GM18517 (cell line): Measurements from ENCODE around the gene ITGA1.
A peak's percentile ranks its signal among the peaks of the same experiment; 100 is the strongest.
"Not testable (repeated sequence)": the region's sequence is repeated elsewhere in the genome, so short reads cannot be mapped to it uniquely, and the experiment has no call there.

Experiments
- ATAC-seq: cut with Tn5 transposase; IDR thresholded peaks from one replicate; pipeline ENCODE4 v1.9.1; 2021; ENCODE audit warnings: mild to moderate bottlenecking, moderate library complexity; ENCODE audit not compliant: unreplicated experiment

ITGA1 gene

DNA sequence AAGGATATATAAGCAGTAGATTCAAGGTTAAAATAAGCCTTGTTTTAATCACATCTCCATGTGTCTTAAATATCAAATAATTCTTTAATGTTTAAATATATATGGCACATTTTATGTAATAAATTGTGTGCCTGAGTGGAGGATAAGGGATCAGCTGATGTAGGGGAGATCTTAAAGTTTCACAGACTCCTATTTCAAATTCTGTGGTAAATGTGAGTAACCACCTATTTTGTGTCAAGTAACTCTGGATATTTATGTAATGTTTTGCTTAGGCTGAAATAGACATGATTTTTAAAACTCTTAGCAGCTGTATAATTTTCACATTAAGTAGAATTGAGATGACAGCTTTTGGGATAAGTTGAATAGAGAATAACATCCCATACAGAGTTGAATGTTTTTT lies 160.1 kb downstream of the ITGA1 start:
- no peak for ATAC-seq

DNA sequence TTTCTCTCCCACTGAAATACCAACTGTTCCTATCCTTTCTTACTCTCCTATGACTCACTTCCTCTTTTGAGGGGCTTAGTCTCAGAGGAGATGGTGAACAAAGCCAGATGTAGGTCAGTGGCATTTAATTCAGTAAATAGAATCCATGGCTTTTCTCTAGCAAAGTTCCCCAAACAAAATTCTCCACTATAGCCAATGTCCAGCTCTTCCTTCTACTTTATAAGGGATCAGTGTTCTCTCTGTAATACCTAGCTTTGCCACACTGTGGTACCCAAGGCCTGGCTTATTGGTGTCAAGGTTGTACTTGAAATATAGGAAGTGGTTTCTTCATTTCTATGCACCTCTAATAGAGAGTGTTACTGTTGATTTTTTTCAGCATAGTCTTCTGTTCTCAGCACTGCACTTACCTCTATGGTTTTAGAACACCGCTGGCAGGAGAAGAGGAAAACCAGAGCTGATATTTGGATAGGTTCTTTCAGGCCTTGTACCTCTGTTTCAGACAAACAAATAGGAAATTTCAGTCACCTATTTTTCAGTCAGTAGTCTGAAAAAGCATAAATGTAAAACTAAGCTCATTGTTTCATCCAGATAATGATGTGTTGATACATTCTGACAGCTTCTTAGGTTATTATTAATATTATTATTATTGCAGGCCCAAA lies 160.8 kb downstream of the ITGA1 start:
- ATAC-seq, result peak; percentile 99

DNA sequence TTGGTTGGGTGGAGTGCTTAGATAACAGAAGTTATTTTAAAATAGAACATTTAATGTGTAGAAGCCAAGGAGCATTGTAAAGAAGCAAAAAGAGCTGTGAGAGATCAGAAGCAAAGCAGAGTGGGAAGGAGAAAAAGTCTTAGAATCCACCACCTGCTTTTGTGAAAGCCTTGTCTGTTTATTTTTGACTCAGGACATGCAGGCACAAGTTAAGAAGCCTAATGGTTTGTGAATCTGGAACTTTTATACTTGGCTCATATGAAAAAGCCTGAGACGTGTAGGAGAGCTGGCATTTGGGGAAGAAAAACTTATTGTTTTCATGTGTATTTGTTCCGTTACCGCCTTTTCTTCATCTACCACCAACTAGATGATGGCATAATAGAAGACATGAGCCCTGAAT lies 163.0 kb downstream of the ITGA1 start:
- no peak for ATAC-seq

DNA sequence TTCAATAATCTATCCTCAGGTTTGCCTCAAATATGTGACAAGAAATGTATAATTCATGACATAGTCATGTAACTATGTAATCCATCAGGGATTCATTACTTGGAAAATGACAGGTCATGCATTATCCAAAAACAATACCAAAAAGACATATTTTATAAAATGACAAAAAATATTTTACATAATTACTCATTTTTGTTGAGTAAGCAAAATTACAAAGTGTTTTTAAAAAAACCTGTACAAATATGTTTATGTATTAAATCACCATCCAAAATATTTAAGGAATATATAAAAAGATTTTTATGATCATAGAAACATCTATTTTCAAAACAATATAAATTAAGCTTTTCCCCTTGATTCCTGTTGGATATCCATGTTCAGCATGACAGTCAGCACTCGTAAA lies 164.8 kb downstream of the ITGA1 start:
- no peak for ATAC-seq

DNA sequence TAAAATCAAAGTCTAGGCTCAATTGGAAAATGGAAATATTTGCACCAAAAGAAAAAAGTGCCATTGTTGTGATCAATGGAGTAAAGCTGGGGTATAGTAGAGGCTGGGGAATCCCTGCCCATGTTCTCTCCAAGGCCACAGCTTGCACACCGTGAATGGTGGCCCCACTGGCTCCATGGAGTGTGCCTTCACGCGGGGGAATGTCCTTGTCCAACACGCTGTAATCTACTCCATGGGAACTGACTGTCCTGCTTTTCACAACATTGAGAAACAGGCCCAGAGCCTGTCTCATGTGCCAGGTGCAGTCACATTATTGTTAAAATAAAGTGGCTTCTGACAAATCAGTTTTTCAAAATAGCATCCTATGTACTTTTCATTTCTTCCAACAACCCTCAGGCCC lies 168.3 kb downstream of the ITGA1 start:
- no peak for ATAC-seq

DNA sequence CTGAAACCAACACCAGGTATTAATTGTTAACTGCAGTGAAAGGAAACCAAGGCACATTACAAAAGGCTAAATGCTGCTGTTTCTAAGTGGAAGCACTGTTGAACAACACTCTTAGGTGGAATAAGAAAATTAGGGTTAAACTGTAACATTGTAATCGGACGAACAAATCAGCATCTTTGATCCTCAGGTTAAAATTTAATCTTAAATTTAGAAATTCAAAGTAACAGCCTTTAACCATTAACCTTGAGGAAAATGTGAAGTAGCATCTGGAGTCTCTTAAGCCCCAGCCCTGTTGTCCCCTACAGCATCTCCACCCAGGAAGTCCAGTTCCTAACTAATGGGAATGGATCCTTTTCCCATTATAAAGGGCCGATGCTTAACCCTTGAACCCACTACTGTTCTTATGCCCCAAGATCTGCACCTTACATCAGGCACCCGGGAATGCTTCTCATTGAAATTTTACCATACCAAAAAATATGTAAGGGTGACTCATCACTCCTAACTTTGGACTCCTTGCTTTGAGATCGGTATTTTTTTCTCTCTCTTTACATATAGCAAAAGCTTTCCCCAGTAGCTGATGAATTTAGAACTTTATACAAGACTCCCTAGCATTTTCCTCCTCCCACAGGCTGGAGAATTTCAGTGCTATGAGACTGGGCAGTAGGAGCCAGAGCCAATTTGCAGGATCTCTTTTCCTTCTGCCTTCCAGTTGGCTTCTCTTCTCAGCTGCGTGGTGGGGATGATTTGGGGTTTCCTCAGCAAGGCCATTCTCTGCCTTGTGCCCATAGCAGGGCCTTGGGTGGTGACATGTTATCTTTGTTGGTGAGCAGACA lies 169.4 kb downstream of the ITGA1 start:
- no peak for ATAC-seq

DNA sequence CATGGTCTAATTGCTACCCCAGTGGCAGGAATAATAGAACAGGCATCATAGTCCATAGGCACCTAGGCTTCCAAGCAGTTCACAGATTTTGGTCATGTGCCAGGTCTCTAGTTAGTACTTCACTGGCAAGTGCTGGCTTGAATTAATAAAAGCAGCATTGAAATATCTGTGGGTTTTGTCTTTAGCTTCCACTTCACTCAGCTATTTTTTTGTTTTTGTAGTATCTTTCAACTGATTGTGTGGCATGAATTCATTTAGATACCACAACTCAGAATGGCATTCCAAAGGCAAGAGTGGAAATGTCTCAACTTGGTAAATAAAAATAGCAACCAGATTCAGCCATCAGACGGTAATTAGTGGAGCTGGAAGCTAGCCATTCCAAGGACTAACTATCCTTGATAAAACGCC lies 173.6 kb downstream of the ITGA1 start:
- ATAC-seq, result no peak

DNA sequence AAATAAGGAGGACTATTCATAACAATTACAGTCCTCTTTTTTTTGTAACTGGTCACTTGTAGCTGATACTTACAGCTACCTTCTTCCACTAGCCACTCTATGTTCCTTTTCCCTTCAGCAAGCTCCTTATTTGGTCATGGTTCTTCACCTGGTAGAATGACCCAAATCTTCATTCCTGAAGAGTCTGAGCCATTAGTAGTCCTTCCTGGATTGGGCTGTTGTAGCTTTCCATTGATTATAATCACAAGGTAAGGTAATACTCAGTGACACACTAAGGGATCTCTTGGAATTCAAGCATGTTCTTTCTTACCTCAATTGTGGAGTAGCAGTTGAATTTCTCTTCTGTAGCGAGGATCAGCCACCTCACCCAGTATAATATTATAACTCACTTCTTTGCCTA lies 175.9 kb downstream of the ITGA1 start:
- no peak for ATAC-seq

DNA sequence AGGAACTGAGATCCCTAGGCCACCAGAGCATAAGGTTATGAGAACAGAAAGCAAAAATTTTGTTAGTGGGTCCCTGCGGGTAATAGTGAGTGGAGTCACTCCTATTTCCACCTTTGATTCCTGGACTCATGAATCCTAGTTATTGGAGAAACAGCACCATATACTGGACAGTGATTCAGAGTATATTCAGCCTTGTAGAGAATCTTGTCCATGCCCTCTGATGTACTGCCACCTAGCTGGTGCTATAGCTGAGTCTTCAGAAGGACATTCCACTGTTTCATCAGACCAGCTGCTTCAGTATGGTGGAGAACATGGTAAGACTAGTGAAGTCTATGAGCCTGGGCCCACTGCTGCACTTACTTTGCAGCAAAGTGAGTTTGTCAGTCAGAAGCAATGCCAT lies 176.4 kb downstream of the ITGA1 start:
- ATAC-seq, result no peak

DNA sequence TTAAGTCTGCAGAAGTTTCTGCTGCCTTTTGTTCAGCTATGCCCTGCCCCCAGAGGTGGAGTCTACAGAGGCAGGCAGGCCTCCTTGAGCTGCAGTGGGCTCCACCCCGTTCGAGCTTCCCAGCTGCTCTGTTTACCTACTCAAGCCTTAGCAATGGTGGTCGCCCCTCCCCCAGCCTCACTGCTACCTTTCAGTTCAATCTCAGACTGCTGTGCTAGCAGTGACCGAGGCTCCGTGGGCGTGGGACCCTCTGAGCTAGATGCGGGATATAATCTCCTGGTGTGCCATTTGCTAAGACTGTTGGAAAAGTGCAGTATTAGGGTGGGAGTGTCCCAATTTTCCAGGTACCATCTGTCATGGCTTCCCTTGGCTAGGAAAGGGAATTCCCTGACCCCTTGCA lies 188.4 kb downstream of the ITGA1 start:
- not testable (repeated sequence) for ATAC-seq

DNA sequence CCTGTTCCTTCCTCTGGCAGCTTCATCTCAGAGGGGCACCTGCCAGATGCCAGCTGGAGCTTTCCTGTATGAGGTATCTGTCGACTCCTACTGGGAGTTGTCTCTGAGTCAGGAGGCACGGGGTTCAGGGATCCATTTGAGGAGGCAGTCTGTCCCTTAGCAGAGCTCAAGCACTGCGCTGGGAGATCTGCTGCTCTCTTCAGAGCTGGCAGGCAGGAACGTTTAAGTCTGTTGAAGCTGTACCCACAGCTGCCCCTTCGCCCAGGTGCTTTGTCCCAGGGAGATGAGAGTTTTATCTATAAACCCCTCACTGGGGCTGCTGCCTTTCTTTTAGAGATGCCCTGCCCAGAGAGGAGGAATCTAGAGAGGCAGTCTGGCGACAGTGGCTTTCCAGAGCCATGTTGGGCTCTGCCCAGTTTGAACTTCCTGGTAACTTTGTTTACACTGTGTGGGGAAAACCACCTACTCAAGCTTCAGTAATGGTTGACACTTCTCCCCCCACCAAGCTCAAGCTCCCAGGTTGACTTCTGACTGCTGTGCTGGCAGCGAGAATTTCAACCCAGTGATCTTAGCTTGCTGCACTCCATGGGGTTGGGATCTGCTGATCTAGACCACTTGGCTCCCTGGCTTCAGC lies 189.7 kb downstream of the ITGA1 start:
- no peak for ATAC-seq

DNA sequence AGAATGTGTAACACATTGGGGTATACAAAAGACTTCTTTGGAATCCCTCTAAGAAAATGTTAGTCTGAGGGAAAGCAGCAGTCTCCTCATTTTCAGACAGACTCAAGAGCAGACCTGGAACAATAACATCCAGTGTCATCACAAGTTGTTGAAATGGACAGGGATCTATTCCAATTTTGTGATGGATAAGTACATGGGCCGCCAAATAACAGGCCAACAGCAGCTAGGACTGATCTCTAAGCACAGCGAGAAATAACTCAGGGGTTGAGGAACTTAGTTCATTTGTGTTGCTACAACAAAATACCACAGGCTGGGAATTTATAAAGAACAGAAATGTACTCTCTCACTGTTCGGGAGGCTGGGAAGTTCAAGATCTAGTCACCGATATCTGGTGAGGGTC lies 193.8 kb downstream of the ITGA1 start:
- ATAC-seq, result no peak

DNA sequence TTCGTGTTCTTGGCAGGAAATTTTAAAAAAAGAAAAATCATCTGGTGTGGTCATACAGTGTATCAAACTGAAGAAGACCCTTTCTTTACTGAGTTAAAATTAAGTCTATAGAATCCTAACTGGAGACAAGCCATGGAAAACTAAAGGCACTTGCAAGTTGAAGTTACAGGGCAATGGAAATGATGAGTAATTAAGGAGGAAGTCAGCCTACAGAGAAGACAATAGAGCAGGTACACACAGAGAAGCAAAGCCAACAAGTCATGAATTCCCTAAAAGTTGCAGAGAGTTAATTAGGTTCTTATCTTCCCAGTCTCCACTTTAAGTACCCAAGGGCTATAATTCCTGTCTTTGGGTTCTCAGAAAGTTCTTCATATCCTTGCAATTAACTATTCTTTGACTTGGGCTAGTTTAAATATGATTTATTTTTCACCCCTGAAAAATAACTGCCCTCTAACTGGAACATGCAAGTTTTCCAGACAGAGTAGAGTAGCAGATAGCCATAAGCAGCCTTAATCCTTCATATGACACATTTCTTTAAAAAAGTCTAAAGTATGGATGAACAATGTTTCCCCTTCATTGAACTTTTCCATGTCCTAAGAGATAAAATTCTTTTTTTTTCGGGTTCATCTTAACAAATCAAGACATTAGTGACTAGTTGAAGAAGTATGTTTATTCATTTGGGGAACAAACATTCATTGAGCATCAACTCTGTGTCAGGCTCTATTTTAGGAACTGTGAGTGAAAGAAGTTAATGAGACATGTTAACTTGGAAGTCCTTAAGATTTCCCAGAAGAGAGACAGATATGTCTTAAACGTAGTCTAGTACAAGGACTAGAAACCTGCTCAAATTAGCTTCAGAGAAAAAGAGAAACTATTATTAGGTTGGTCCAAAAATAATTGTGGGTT lies 196.3 kb downstream of the ITGA1 start:
- no peak for ATAC-seq

DNA sequence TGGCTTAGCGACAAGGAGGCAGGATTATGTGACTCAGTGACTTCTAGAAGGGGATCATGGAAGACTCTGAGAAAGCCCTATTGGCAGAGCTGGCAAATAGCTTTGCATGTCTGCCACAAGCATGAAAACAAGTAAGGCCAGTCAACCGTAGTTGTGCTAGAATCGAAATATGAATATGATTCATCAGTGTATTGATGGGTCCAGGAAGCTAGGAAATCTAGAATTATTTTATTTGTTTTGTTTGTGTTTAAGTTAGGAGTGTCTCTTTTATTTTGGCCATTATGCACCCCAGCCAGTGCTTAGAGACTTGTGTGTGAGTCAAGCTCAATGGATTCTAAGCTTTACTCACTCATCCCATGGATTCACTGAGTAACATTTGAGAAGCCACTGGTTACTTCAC lies 197.6 kb downstream of the ITGA1 start:
- no peak for ATAC-seq

DNA sequence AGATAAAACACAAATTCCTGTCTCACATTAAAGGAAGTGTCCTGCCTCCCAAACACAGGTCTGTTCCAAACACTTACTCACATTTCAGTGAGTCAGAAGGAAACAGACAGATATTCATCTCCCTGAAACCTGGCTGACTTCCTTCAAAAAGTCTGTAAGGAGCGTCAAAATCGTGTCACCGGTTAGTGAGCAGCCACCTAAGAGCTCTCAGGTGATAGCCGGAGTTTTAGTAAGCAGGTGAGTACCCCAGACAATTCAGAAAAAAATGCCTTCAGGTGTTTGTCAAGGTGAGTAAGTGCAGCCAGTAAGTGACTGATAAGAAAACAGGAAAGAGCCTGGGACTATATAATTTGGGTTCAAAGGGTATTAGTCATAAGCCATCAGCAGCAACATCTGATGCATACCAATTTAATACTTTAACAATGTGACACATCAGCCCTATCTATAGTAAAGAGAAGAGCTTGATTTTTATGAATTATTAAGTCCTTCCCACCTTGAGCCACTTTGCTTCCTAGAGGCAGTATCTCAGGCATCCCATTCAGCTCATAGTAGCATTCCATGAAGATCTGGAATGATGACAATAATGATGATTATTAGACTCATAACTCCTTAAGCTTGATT lies 200.1 kb downstream of the ITGA1 start:
- ATAC-seq, result no peak

DNA sequence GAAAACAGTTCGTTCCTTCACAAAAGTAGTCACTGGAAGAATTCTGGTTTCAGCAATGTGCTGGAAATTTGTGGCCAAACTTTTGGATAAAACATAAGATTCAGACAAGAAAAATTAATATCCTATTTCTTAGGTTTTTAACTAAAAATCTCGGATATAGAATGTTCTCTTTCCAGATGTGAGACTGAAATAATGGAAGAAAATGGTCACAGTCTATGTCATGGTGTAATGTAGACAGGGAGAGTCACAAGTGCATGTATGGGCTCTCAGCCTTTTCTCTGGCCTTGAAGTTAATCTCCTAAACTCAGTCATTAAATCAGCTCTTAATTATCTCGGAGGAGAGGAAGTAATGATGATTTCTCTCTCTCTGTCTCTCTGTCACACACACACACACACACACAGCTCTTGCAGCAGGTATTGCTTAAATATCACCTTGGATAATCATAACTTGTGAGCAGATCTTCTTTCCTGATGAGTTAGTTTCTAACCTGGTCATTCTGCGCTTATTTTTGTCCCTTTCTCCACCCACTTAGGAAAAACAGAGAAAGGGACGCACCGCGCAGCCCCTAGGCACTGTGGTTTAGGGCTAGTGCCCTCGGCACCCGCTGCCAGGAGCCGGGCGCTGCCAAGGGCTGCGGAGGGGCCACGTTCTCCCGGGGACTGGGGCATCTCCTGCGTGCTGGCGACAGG lies 200.8 kb downstream of the ITGA1 start:
- no peak for ATAC-seq

DNA sequence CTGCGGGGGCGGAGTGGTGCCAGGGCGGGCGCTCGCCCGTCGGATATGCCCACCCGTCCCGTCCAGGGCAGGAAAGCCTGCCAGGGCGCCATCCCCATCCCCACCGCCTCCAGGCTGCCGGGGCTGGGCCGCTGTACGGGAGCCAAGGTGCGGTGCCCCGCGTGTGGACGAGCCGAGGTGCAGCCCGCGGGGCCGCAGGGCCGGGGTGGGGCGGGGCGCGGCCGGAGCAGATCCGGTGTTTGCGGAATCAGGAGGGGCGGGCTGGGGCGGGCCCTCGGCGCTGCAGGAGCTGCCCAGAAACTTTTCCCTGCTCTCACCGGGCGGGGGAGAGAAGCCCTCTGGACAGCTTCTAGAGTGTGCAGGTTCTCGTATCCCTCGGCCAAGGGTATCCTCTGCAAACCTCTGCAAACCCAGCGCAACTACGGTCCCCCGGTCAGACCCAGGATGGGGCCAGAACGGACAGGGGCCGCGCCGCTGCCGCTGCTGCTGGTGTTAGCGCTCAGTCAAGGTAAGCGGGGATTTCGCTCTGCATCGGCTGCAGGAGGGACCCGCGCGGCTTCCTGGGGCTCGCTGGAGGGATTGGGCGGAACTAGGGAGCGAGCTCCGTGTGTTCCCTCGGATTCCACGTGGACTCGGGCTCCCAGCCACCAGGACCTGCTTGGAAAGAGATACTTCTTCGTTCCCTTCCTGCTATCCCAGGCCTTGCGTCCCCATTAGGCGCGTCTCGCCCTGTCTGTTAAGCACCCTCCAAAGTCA lies 201.5 kb downstream of the ITGA1 start, which contains the start of gene ITGA2:
ITGA2 (plus strand) TSS at position 328 of the 756 bp plus-strand sequence; CDS start at position 445, 117 bp downstream.
- no peak for ATAC-seq

DNA sequence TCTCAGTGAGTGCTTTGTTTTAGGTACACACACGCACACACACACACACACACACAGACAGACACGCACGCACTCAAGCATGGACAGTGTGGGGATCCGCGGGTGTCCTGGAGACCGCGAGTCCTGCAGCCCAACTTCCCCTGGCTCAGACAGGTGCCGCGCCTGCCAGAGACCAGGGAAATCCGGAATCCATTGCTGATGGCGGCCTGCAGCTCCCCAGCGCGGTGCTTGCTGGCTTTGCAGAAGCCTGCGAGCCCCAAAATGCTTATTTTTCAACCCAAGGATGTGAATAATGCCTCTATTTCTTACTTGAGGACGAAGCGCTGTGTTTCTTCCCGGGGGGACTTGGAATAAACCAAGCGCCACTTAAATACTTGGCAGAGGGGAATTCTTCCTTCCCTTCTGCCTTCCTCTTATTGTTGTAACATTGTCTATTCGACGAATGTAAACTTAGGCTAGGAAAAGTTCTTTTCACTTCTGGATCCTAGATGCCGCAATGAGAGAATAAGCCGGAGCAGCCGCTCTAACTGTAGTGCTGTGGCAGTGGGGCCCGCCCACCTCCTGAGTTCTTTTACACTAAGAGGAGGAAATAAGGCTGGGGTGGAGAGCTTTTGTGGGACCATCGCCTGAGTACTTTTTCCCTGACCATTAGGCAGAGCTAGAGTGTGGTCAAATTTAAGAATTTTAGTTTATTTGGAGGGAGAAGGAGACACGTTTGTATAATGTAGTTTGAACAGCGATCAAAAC lies 202.2 kb downstream of the ITGA1 start:
- no peak for ATAC-seq
